A549 (cell line): Measurements from ENCODE around the gene PFKFB3. TPM values are rescaled to one million over a fixed set of nuclear protein-coding genes. Genes with fewer than 3 reads are reported as not detected.

Experiments used
- ATAC-seq, 2 experiments: fragments of 200-7000 bp in 1 of 2; fragments of >200 bp in 1 of 2; cut with Nextera tagmentation in 1 of 2; cut with Tn5 transposase in 1 of 2; 3 replicates each; pipeline versions ENCODE4 v1.8.0 to v1.9.1; 2018 to 2020; ENCODE audit warnings: mild to moderate bottlenecking in 1 of 2, moderate library complexity in 1 of 2
- CTCF ChIA-PET: fragments of 300-600 bp; sonication (Branson Sonifier 250); formaldehyde crosslinking; extraction: SDS; loops from one replicate; lab custom pipeline; 2021; ENCODE audit warnings: antibody characterized with exemption, inconsistent platforms; lab: Yijun Ruan, JAX
- POLR2A ChIA-PET: fragments of 350-600 bp; formaldehyde crosslinking; extraction: SDS; loops from one replicate; lab custom pipeline; 2021; ENCODE audit warnings: antibody characterized with exemption, inconsistent platforms; lab: Yijun Ruan, JAX
- DNase-seq, 2 experiments: peaks; one replicate each; pipeline versions ENCODE4 v3.0.0 to v3.0.0-alpha.2; 2011 to 2016; ENCODE audit warnings: low read depth in 1 of 2, low spot score in 1 of 2
- FAIRE-seq: peaks from 2 replicates; lab custom pipeline; 2011; peaks lifted over from hg19 to GRCh38; lab: Jason Lieb, UNC
- H3K27ac ChIP-seq, 2 experiments: fragments of >200 bp; sonication (Bioruptor Twin); formaldehyde crosslinking; 3 replicates each; pipeline ENCODE4 v1.5.1; 2016 to 2017
- H3K4me1 ChIP-seq: fragments of >200 bp; sonication (Bioruptor Twin); formaldehyde crosslinking; 3 replicates; pipeline ENCODE4 v1.6.1; 2016
- H3K4me2 ChIP-seq: fragments of >200 bp; sonication (Bioruptor Twin); formaldehyde crosslinking; 3 replicates; pipeline ENCODE4 v1.6.1; 2016
- H3K4me3 ChIP-seq: fragments of >200 bp; sonication (Bioruptor Twin); formaldehyde crosslinking; 3 replicates; pipeline ENCODE4 v1.5.1; 2016
- H3K9me3 ChIP-seq: fragments of >200 bp; sonication (Bioruptor Twin); formaldehyde crosslinking; 3 replicates; pipeline ENCODE4 v1.6.1; 2016
- CBX2 ChIP-seq: fragments of 200-600 bp; sonication (generic); IDR thresholded peaks from 2 replicates; pipeline ENCODE4 v1.6.1; 2016; ENCODE audit warnings: low read depth, mild to moderate bottlenecking, borderline replicate concordance
- CTCF ChIP-seq: fragments of >200 bp; sonication (Bioruptor Twin); formaldehyde crosslinking; IDR thresholded peaks from 3 replicates; pipeline ENCODE4 v1.5.1; 2016
- EHMT2 ChIP-seq: fragments of 200-600 bp; sonication (generic); IDR thresholded peaks from 2 replicates; pipeline ENCODE4 v1.6.1; 2016; ENCODE audit warnings: antibody characterized with exemption, low read depth, mild to moderate bottlenecking, moderate library complexity
- ELK1 ChIP-seq: fragments of 150-350 bp; IDR thresholded peaks from 2 replicates; pipeline ENCODE4 v1.6.1; 2014; ENCODE audit warnings: low read depth, mild to moderate bottlenecking, low read length
- EP300 ChIP-seq, 2 experiments: fragments of >200 bp; sonication (Bioruptor Twin); formaldehyde crosslinking; IDR thresholded peaks; 2 replicates in 1 of 2; 3 replicates in 1 of 2; pipeline ENCODE4 v1.6.1; 2016 to 2017
- HES2 ChIP-seq: fragments of >200 bp; sonication (Bioruptor Twin); formaldehyde crosslinking; IDR thresholded peaks from 2 replicates; pipeline ENCODE4 v1.6.1; 2016
- HEYL ChIP-seq: fragments of 250-450 bp; sonication (Bioruptor Pico); IDR thresholded peaks from 2 replicates; pipeline ENCODE4 v1.8.0; 2021; ENCODE audit warnings: mild to moderate bottlenecking, moderate library complexity
- HMGXB4 ChIP-seq: fragments of 250-450 bp; sonication (Bioruptor Pico); IDR thresholded peaks from 2 replicates; pipeline ENCODE4 v1.5.0; 2021; ENCODE audit warnings: mild to moderate bottlenecking, moderate library complexity, borderline replicate concordance
- HOXA7 ChIP-seq: fragments of 250-450 bp; sonication (Bioruptor Pico); IDR thresholded peaks from 2 replicates; pipeline ENCODE4 v1.5.0; 2020; ENCODE audit warnings: mild to moderate bottlenecking, moderate library complexity
- HOXB13 ChIP-seq: fragments of 250-450 bp; sonication (Bioruptor Pico); IDR thresholded peaks from 2 replicates; pipeline ENCODE4 v1.5.0; 2020; ENCODE audit warnings: low read depth, mild to moderate bottlenecking, moderate library complexity
- HOXB5 ChIP-seq: fragments of 250-450 bp; sonication (Bioruptor Pico); IDR thresholded peaks from 2 replicates; pipeline ENCODE4 v1.5.0; 2020; ENCODE audit warnings: mild to moderate bottlenecking, moderate library complexity
- JUN ChIP-seq, 2 experiments: fragments of >200 bp; sonication (Bioruptor Twin); formaldehyde crosslinking; IDR thresholded peaks; 2 replicates in 1 of 2; 3 replicates in 1 of 2; pipeline ENCODE4 v1.6.1; 2016 to 2017
- KDM1A ChIP-seq: fragments of 200-600 bp; sonication (generic); IDR thresholded peaks from 2 replicates; pipeline ENCODE4 v1.6.1; 2016; ENCODE audit warnings: low read depth, mild to moderate bottlenecking
- MAFK ChIP-seq: fragments of 450-650 bp; IDR thresholded peaks from 2 replicates; pipeline ENCODE4 v1.6.1; 2014; ENCODE audit not compliant: partially characterized antibody
- PHF8 ChIP-seq: fragments of 200-600 bp; sonication (generic); IDR thresholded peaks from 2 replicates; pipeline ENCODE4 v1.6.1; 2016; ENCODE audit warnings: low read depth, mild to moderate bottlenecking, antibody characterized with exemption, moderate library complexity, borderline replicate concordance
- POLR2A ChIP-seq: IDR thresholded peaks from 2 replicates; pipeline ENCODE4 v1.6.1; 2012; ENCODE audit warnings: mild to moderate bottlenecking, low read length
- RNF2 ChIP-seq: fragments of 200-600 bp; sonication (generic); IDR thresholded peaks from 2 replicates; pipeline ENCODE4 v1.6.1; 2016; ENCODE audit warnings: low read depth, mild to moderate bottlenecking, antibody characterized with exemption, moderate library complexity, borderline replicate concordance
- ZC3H11A ChIP-seq: fragments of 450-650 bp; IDR thresholded peaks from 2 replicates; pipeline ENCODE4 v1.6.1; 2014; ENCODE audit warnings: antibody characterized with exemption, mild to moderate bottlenecking
- ZNF302 ChIP-seq: fragments of 250-450 bp; sonication (Bioruptor Pico); IDR thresholded peaks from 2 replicates; pipeline ENCODE4 v1.9.0; 2021; ENCODE audit warnings: inconsistent platforms, mild to moderate bottlenecking, moderate library complexity
- ZSCAN20 ChIP-seq: fragments of 250-450 bp; sonication (Bioruptor Pico); IDR thresholded peaks from 2 replicates; pipeline ENCODE4 v1.8.0; 2022; ENCODE audit warnings: mild to moderate bottlenecking, moderate library complexity
- WGBS: methylation state at CpG from one replicate; pipeline ENCODE4 v1.1.6; 2017; ENCODE audit errors: missing lambda C conversion rate; 5-methylcytosine and 5-hydroxymethylcytosine counted together
- polyA plus RNA-seq, 4 experiments: library from polyadenylated mRNA; depleted of rRNA in 3 of 4; stranded (reverse); fragments of >200 nt; fragmentation: RNase III in 1 of 4; extraction: RNeasy Plus Mini Kit Qiagen cat#74134 plus additional on column Dnase treatment in 1 of 4; gene quantifications; 2 replicates in 3 of 4; 3 replicates in 1 of 4; pipeline ENCODE4 v1.2.3, GENCODE V29; 2011 to 2017

Gene PFKFB3
- polyA plus RNA-seq, 2 of the 4 experiments (the other 2 are of a cell fraction): 139 to 232 TPM

- TF ChIP-seq ZC3H11A (no peak), EHMT2 (no peak), CBX2 (no peak), ELK1 (no peak)
- TF ChIP-seq, all 56 proteins: peak for 25
These were observed 96.5 kb downstream of the PFKFB3 start (continued) for GRCh38 chr10:6299234-6299633.

- Histone ChIP-seq H3K4me1 (peaks cover 71% of the 10 kb centered on the region), H3K4me2 (peak overlapping the region; percentile 62), H3K9me3 (peaks cover 2% of the 10 kb centered on the region; the same call in 1 of the 3 replicates), H3K27ac (peak overlapping the region; percentile 88 to 91), H3K4me3 (no peak overlapping the region)
- POLR2A ChIA-PET: interaction anchor here (0.7 to 2.9 kb wide), 2 partner anchors 97 to 102 kb away, joined by 6 to 12 read pairs; partner anchors contain the start of gene PFKFB3
- no peak for DNase-seq
- ATAC-seq: peak; percentile 12 to 32; a peak in 5 of 6 replicates
- no peak for FAIRE-seq
- CTCF ChIA-PET: interaction anchor here (0.8 to 2.6 kb wide), 6 partner anchors 13 to 102 kb away, joined by 4 to 11 read pairs (median 5); no protein-coding TSS in a partner anchor
- TF ChIP-seq HMGXB4 (CRISPR knock-in tag): no peak
- TF ChIP-seq ZSCAN20 (CRISPR knock-in tag): no peak
- TF ChIP-seq POLR2A: no peak
- no peak for TF ChIP-seq MAFK
- TF ChIP-seq JUN (IDR thresholded peaks at IDR 0.05): no peak
- TF ChIP-seq HOXB5 (CRISPR knock-in tag): no peak
- no peak for TF ChIP-seq HEYL (CRISPR knock-in tag)
- no peak for TF ChIP-seq ELK1
- no peak for TF ChIP-seq EP300 (IDR thresholded peaks at IDR 0.05)
- no peak for TF ChIP-seq HES2
- TF ChIP-seq PHF8: no peak
- no peak for TF ChIP-seq RNF2
- WGBS: 89% methylated on average over 2 of the region's 2 CpGs
These were observed 97.0 kb downstream of the PFKFB3 start for GRCh38 chr10:6299743-6300105.

- Histone ChIP-seq H3K4me1 (peaks cover 71% of the 10 kb centered on the region), H3K4me3 (no peak overlapping the region), H3K9me3 (no peaks in the 10 kb centered on the region), H3K4me2 (peak overlapping the region; percentile 62), H3K27ac (peak overlapping the region; percentile 88 to 91)
- 80% methylated on average over 14 of the region's 14 CpGs for WGBS
- ATAC-seq (peak in 1 of 2 experiments; percentile 5; a peak in 2 of 6 replicates), FAIRE-seq (no peak), DNase-seq (peak in 1 of 2 experiments; percentile 63)
- no peak for TF ChIP-seq ZC3H11A
- no peak for TF ChIP-seq CTCF
- TF ChIP-seq ZNF302: no peak
- no peak for TF ChIP-seq HOXA7 (CRISPR knock-in tag)
- no peak for TF ChIP-seq HEYL (CRISPR knock-in tag)
- no peak for TF ChIP-seq KDM1A
- no peak for TF ChIP-seq EP300 (IDR thresholded peaks at IDR 0.05)
- TF ChIP-seq HOXB13 (CRISPR knock-in tag): no peak
- TF ChIP-seq POLR2A: no peak
- ChIA-PET CTCF (interaction anchor here (0.8 to 2.6 kb wide), 7 partner anchors 12 to 102 kb away, joined by 3 to 11 read pairs (median 5); no protein-coding TSS in a partner anchor), POLR2A (no interaction called here)
These were observed 97.5 kb downstream of the PFKFB3 start for GRCh38 chr10:6300106-6300783.
